ENCODE measurements around the gene SH3RF3. TPM values are rescaled to one million over a fixed set of nuclear protein-coding genes. Genes with fewer than 3 reads are reported as not detected.

Gene SH3RF3
- total RNA-seq, 1 experiment from 2014 or later, result 1.0 TPM

DNA sequence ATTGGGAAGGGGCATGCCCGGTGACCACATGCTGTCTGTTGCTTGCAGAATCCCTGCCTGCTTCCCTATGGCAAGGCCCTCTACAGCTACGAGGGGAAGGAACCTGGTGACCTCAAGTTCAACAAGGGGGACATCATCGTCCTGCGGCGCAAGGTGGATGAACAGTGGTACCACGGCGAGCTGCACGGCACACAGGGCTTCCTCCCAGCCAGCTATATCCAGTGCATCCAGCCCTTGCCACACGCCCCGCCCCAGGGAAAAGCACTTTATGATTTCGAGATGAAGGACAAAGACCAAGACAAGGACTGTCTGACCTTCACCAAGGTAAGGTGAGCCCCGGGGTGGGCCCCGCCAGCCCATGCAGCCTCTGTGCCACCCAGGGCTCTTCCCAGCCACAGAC lies 218.6 kb downstream of the SH3RF3 start:
- CTCF ChIA-PET, result interaction anchor here (0.6 to 1.2 kb wide), 2 partner anchors 44 to 198 kb away, joined by 3 to 6 read pairs; no protein-coding TSS in a partner anchor
- H3K27ac Mint-ChIP-seq, result no peak overlapping the region
- DNase-seq (ENCODE audit: low spot score), result no peak

DNA sequence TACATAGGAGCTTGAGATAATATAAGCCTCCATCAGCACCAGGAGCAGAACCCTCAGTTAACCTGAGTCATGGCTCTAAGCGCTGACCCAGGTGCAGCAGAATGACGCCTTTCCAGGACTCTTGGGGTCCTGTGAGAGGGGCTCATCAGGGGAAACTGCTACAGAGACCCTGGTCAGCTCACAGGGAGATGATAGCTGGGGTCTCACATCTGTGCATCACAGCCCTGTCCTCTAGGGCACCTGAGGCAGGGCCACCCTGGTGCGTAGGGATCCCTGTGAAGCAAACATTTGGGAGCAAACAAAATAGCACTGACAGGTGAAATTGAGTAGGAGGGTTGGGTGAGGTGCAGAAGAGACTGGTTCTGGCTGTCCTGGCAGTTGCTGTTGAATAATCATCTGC lies 219.2 kb downstream of the SH3RF3 start:
- TF ChIP-seq, protein P1, sequence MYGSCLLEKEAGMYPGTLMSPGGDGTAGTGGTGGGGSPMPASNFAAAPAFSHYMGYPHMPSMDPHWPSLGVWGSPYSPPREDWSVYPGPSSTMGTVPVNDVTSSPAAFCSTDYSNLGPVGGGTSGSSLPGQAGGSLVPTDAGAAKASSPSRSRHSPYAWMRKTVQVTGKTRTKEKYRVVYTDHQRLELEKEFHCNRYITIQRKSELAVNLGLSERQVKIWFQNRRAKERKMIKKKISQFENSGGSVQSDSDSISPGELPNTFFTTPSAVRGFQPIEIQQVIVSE (CRISPR knock-in tag; IDR thresholded peaks at IDR 0.05; ENCODE audit: borderline replicate concordance), result no peak
- TF ChIP-seq, protein P2, sequence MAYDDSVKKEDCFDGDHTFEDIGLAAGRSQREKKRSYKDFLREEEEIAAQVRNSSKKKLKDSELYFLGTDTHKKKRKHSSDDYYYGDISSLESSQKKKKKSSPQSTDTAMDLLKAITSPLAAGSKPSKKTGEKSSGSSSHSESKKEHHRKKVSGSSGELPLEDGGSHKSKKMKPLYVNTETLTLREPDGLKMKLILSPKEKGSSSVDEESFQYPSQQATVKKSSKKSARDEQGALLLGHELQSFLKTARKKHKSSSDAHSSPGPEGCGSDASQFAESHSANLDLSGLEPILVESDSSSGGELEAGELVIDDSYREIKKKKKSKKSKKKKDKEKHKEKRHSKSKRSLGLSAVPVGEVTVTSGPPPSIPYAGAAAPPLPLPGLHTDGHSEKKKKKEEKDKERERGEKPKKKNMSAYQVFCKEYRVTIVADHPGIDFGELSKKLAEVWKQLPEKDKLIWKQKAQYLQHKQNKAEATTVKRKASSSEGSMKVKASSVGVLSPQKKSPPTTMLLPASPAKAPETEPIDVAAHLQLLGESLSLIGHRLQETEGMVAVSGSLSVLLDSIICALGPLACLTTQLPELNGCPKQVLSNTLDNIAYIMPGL (CRISPR knock-in tag; IDR thresholded peaks at IDR 0.05), result no peak
- TF ChIP-seq TP53 (CRISPR knock-in tag; IDR thresholded peaks at IDR 0.05), result no peak
- no peak for TF ChIP-seq ZNF416 (CRISPR knock-in tag; IDR thresholded peaks at IDR 0.05)
- TF ChIP-seq, protein P3, sequence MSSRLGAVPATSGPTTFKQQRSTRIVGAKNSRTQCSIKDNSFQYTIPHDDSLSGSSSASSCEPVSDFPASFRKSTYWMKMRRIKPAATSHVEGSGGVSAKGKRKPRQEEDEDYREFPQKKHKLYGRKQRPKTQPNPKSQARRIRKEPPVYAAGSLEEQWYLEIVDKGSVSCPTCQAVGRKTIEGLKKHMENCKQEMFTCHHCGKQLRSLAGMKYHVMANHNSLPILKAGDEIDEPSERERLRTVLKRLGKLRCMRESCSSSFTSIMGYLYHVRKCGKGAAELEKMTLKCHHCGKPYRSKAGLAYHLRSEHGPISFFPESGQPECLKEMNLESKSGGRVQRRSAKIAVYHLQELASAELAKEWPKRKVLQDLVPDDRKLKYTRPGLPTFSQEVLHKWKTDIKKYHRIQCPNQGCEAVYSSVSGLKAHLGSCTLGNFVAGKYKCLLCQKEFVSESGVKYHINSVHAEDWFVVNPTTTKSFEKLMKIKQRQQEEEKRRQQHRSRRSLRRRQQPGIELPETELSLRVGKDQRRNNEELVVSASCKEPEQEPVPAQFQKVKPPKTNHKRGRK (CRISPR knock-in tag; IDR thresholded peaks at IDR 0.05; ENCODE audit: borderline replicate concordance), result no peak
- TF ChIP-seq GRHL2 (CRISPR knock-in tag; IDR thresholded peaks at IDR 0.05; ENCODE audit: insufficient replicate concordance, severe bottlenecking), result no peak
- TF ChIP-seq ZBTB21 (CRISPR knock-in tag; IDR thresholded peaks at IDR 0.05; ENCODE audit: borderline replicate concordance), result no peak
- no peak for TF ChIP-seq MYBL2 (CRISPR knock-in tag; IDR thresholded peaks at IDR 0.05)
- TF ChIP-seq ZNF423 (CRISPR knock-in tag; IDR thresholded peaks at IDR 0.05), result no peak
- no peak for TF ChIP-seq PRRX2 (CRISPR knock-in tag; IDR thresholded peaks at IDR 0.05)
- TF ChIP-seq ESRRA (CRISPR knock-in tag; IDR thresholded peaks at IDR 0.05; ENCODE audit: borderline replicate concordance), result no peak
- no peak for TF ChIP-seq NR1H2 (CRISPR knock-in tag; IDR thresholded peaks at IDR 0.05)
- TF ChIP-seq NFE2L1 (CRISPR knock-in tag; IDR thresholded peaks at IDR 0.05), result no peak
- no peak for TF ChIP-seq HMGA2 (CRISPR knock-in tag; IDR thresholded peaks at IDR 0.05)
- TF ChIP-seq, protein P4, sequence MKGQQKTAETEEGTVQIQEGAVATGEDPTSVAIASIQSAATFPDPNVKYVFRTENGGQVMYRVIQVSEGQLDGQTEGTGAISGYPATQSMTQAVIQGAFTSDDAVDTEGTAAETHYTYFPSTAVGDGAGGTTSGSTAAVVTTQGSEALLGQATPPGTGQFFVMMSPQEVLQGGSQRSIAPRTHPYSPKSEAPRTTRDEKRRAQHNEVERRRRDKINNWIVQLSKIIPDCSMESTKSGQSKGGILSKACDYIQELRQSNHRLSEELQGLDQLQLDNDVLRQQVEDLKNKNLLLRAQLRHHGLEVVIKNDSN (CRISPR knock-in tag; IDR thresholded peaks at IDR 0.05), result no peak
- no peak for TF ChIP-seq FOXK1 (CRISPR knock-in tag; IDR thresholded peaks at IDR 0.05)
- Mint-ChIP-seq H3K9me3 (no peaks in the 10 kb centered on the region), H3K27me3 (ENCODE audit: low read depth) (no peaks in the 10 kb centered on the region), H3K36me3 (no peaks in the 10 kb centered on the region), H3K27ac (no peak overlapping the region), H3K4me1 (peaks cover 11% of the 10 kb centered on the region), H3K4me3 (no peak overlapping the region)
- ChIA-PET CTCF (interaction anchor here (0.6 to 1.2 kb wide), 2 partner anchors 45 to 198 kb away, joined by 3 to 6 read pairs; no protein-coding TSS in a partner anchor), POLR2A (no interaction called here)
- ATAC-seq (no peak), DNase-seq (ENCODE audit: low spot score) (no peak)

More for the DNA sequence above, 218.6 kb downstream of the SH3RF3 start:
- TF ChIP-seq SOX15 (CRISPR knock-in tag; IDR thresholded peaks at IDR 0.05), result no peak
- no peak for TF ChIP-seq ZBTB21 (CRISPR knock-in tag; IDR thresholded peaks at IDR 0.05; ENCODE audit: borderline replicate concordance)
- no peak for TF ChIP-seq FOXJ3 (CRISPR knock-in tag; IDR thresholded peaks at IDR 0.05; ENCODE audit: borderline replicate concordance)
- no peak for TF ChIP-seq MYBL2 (CRISPR knock-in tag; IDR thresholded peaks at IDR 0.05)
- TF ChIP-seq, protein P5, sequence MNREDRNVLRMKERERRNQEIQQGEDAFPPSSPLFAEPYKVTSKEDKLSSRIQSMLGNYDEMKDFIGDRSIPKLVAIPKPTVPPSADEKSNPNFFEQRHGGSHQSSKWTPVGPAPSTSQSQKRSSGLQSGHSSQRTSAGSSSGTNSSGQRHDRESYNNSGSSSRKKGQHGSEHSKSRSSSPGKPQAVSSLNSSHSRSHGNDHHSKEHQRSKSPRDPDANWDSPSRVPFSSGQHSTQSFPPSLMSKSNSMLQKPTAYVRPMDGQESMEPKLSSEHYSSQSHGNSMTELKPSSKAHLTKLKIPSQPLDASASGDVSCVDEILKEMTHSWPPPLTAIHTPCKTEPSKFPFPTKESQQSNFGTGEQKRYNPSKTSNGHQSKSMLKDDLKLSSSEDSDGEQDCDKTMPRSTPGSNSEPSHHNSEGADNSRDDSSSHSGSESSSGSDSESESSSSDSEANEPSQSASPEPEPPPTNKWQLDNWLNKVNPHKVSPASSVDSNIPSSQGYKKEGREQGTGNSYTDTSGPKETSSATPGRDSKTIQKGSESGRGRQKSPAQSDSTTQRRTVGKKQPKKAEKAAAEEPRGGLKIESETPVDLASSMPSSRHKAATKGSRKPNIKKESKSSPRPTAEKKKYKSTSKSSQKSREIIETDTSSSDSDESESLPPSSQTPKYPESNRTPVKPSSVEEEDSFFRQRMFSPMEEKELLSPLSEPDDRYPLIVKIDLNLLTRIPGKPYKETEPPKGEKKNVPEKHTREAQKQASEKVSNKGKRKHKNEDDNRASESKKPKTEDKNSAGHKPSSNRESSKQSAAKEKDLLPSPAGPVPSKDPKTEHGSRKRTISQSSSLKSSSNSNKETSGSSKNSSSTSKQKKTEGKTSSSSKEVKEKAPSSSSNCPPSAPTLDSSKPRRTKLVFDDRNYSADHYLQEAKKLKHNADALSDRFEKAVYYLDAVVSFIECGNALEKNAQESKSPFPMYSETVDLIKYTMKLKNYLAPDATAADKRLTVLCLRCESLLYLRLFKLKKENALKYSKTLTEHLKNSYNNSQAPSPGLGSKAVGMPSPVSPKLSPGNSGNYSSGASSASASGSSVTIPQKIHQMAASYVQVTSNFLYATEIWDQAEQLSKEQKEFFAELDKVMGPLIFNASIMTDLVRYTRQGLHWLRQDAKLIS (CRISPR knock-in tag; IDR thresholded peaks at IDR 0.05; ENCODE audit: borderline replicate concordance), result no peak
- no peak for TF ChIP-seq SMAD3 (CRISPR knock-in tag; IDR thresholded peaks at IDR 0.05; ENCODE audit: borderline replicate concordance)
- no peak for TF ChIP-seq NFE2L1 (CRISPR knock-in tag; IDR thresholded peaks at IDR 0.05)
- TF ChIP-seq, protein P6, sequence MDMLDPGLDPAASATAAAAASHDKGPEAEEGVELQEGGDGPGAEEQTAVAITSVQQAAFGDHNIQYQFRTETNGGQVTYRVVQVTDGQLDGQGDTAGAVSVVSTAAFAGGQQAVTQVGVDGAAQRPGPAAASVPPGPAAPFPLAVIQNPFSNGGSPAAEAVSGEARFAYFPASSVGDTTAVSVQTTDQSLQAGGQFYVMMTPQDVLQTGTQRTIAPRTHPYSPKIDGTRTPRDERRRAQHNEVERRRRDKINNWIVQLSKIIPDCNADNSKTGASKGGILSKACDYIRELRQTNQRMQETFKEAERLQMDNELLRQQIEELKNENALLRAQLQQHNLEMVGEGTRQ (CRISPR knock-in tag; IDR thresholded peaks at IDR 0.05), result no peak
- no peak for TF ChIP-seq ATF1 (CRISPR knock-in tag; IDR thresholded peaks at IDR 0.05)
- ATAC-seq, result no peak
- POLR2A ChIA-PET, result no interaction called here
- Mint-ChIP-seq H3K27me3 (ENCODE audit: low read depth) (no peaks in the 10 kb centered on the region), H3K4me3 (no peak overlapping the region), H3K9me3 (no peaks in the 10 kb centered on the region), H3K4me1 (peaks cover 11% of the 10 kb centered on the region), H3K36me3 (no peaks in the 10 kb centered on the region)

All from WTC11 (cell line).